ENCODE results near the gene FAM174B. TPM values are rescaled to one million over a fixed set of nuclear protein-coding genes. Genes with fewer than 3 reads are reported as not detected.
A peak's percentile ranks its signal among the peaks of the same experiment; 100 is the strongest.

Gene FAM174B
- total and polyA plus RNA-seq, 7 donors = 7.6 to 22.1 (median 11.0) TPM

GRCh38 chr15:92661069-92661468 lies 5.5 kb upstream of the FAM174B start:
- H3K4me1 ChIP-seq = peaks cover 7% of the 10 kb centered on the region
- no peak for TF ChIP-seq CTCF (IDR thresholded peaks at IDR 0.05)
- no peak for DNase-seq
- 91 to 94% (median 92%) methylated on average over 11 of the region's 11 CpGs for WGBS, 3 donors
- no peaks in the 10 kb centered on the region for H3K9me3 ChIP-seq
- ATAC-seq = no peak
- no peak overlapping the region for H3K4me3 ChIP-seq
- intact Hi-C loops (cut with DNase I) = no loop called here
- H3K36me3 ChIP-seq (ENCODE audit: insufficient read depth in 1 of 2, low read depth in 1 of 2) = no peaks in the 10 kb centered on the region
- no peak overlapping the region for H3K27ac ChIP-seq
- no peaks in the 10 kb centered on the region for H3K27me3 ChIP-seq (ENCODE audit: insufficient read depth in 3 of 3, low read length in 2 of 3)

DNA sequence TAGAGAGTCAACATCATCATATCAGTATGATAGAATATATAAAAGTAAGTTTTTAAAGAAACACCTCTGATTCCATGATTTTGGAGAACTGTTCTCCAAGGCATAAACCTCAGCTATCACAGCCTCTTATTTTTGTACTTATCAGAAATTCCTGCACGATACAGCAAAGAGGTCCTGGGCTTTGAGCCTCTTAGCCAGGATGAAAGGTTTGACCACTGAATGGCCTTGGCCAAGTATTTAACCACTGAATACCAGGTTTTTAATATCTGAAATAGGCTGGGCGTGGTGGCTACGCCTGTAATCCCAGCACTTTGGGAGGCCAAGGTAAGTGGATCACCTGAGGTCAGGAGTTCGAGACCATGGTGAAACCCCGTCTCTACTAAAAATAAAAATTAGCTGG lies 1.9 kb upstream of the FAM174B start:
- no peak for DNase-seq
- ATAC-seq = no peak

GRCh38 chr15:92656089-92656488 lies 514 bp upstream of the FAM174B start:
- Histone ChIP-seq H3K36me3 (ENCODE audit: insufficient read depth in 1 of 2, low read depth in 1 of 2) (no peaks in the 10 kb centered on the region), H3K27me3 (ENCODE audit: insufficient read depth in 3 of 3, low read length in 2 of 3) (peaks cover 0 to 6% (median 0%) of the 10 kb centered on the region in 3 donors), H3K4me1 (no peaks in the 10 kb centered on the region), H3K9me3 (no peaks in the 10 kb centered on the region), H3K27ac (peak overlapping the region; percentile 60), H3K4me3 (peak overlapping the region; percentile 73)
- WGBS, 3 donors = 67 to 79% (median 71%) methylated on average over 6 of the region's 6 CpGs
- peak in 3 of 4 donors; percentile 14 to 48 (median 27) for ATAC-seq
- intact Hi-C loops (cut with DNase I) = loop anchor here in 1 of 2 donors (10.0 kb wide), 1 partner anchor 51 kb away; no protein-coding TSS in a partner anchor
- DNase-seq = no peak
- no peak for TF ChIP-seq CTCF (IDR thresholded peaks at IDR 0.05)

More for the DNA sequence above, 1.9 kb upstream of the FAM174B start:
- TF ChIP-seq CTCF (IDR thresholded peaks at IDR 0.05) = no peak
- Histone ChIP-seq H3K4me3 (no peak overlapping the region), H3K9me3 (no peaks in the 10 kb centered on the region), H3K27me3 (ENCODE audit: insufficient read depth in 3 of 3, low read length in 2 of 3) (peaks cover 0 to 6% (median 0%) of the 10 kb centered on the region in 3 donors), H3K36me3 (ENCODE audit: insufficient read depth in 1 of 2, low read depth in 1 of 2) (no peaks in the 10 kb centered on the region), H3K4me1 (no peaks in the 10 kb centered on the region), H3K27ac (no peak overlapping the region)
- intact Hi-C loops (cut with DNase I) = loop anchor here in 1 of 2 donors (10.0 kb wide), 1 partner anchor 53 kb away; no protein-coding TSS in a partner anchor
- WGBS, 3 donors = 82 to 96% (median 87%) methylated on average over 5 of the region's 5 CpGs

DNA sequence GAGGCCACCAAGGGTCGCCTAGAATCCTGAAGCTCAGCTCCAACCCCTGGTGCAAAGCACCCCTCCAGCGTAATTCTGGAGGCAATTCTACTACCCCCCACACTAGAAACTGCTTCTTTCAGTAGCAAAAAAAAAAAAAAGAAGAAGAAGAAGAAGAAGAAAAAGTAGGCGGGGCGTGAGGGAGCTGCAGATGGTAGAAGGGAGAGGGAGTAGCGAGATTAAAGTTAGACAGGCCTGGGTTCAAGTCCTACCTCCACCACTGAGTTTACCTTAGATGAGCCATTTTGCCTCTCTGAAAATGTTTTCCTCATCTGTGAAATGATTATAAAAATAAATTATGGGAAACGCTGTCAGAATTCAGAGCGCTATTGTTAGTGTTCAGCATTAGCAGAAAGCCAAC lies 913 bp downstream of the FAM174B start:
- peak overlapping the region; percentile 73 for H3K4me3 ChIP-seq
- no peak overlapping the region for H3K27ac ChIP-seq
- intact Hi-C loops (cut with DNase I) = loop anchor here in 1 of 2 donors (10.0 kb wide), 1 partner anchor 50 kb away; no protein-coding TSS in a partner anchor
- DNase-seq (no peak), ATAC-seq (no peak)
- 69 to 76% (median 70%) methylated on average over 7 of the region's 7 CpGs for WGBS, 3 donors
- H3K27me3 ChIP-seq (ENCODE audit: insufficient read depth in 3 of 3, low read length in 2 of 3) = peaks cover 0 to 6% (median 0%) of the 10 kb centered on the region in 3 donors
- no peaks in the 10 kb centered on the region for H3K36me3 ChIP-seq (ENCODE audit: insufficient read depth in 1 of 2, low read depth in 1 of 2)
- H3K9me3 ChIP-seq = no peaks in the 10 kb centered on the region
- no peak for TF ChIP-seq CTCF (IDR thresholded peaks at IDR 0.05)
- no peaks in the 10 kb centered on the region for H3K4me1 ChIP-seq
